OCI-LY7 (cell line): ENCODE measurements around the gene CENPU. TPM values are rescaled to one million over a fixed set of nuclear protein-coding genes. Genes with fewer than 3 reads are reported as not detected.
"Not testable (repeated sequence)": the region's sequence is repeated elsewhere in the genome, so short reads cannot be mapped to it uniquely, and the experiment has no call there.

Experiments used
- Bru-seq: library from RNA; stranded (reverse); fragments of 400-500 nt; gene quantifications from one replicate; lab custom pipeline; 2021; lab: Mats Ljungman, UMichigan
- BruChase-seq, 2 experiments: library from RNA; stranded (reverse); fragments of 400-500 nt; gene quantifications; one replicate each; lab custom pipeline; 2021; lab: Mats Ljungman, UMichigan
- BruUV-seq: library from RNA; stranded (reverse); fragments of 400-500 nt; replicated peaks from 2 replicates; lab custom pipeline; 2021; lab: Mats Ljungman, UMichigan
- CTCF ChIA-PET: fragments of 300-600 bp; sonication (Branson Sonifier 250); formaldehyde crosslinking; loops from one replicate; lab custom pipeline; 2022; ENCODE audit warnings: antibody characterized with exemption; ENCODE audit not compliant: unreplicated experiment; lab: Charles Lee
- POLR2A ChIA-PET: fragments of 300-600 bp; sonication (Branson Sonifier 250); formaldehyde crosslinking; loops from one replicate; lab custom pipeline; 2022; ENCODE audit warnings: antibody characterized with exemption; lab: Charles Lee
- DNase-seq: peaks from one replicate; pipeline ENCODE4 v3.0.0-alpha.2; 2015; ENCODE audit warnings: low spot score
- H2AFZ ChIP-seq: fragments of 200-600 bp; sonication (generic), shearing (Covaris generic); 2 replicates; pipeline ENCODE4 v1.6.1; 2014; ENCODE audit warnings: mild to moderate bottlenecking, antibody characterized with exemption, low read length, moderate library complexity
- H3K27ac ChIP-seq: fragments of 200-600 bp; sonication (generic); 2 replicates; pipeline ENCODE4 v1.5.1; 2014; ENCODE audit warnings: mixed run types, low read depth, mild to moderate bottlenecking, moderate library complexity, low read length, inconsistent platforms; ENCODE audit not compliant: poor library complexity, severe bottlenecking
- H3K36me3 ChIP-seq: fragments of 200-600 bp; sonication (generic); 2 replicates; pipeline ENCODE4 v1.6.1; 2014; ENCODE audit warnings: mild to moderate bottlenecking, antibody characterized with exemption, low read length, moderate library complexity, mixed read lengths; ENCODE audit not compliant: insufficient read depth
- H3K4me1 ChIP-seq: fragments of 200-600 bp; sonication (generic); 2 replicates; pipeline ENCODE4 v1.5.1; 2014; ENCODE audit warnings: mild to moderate bottlenecking, low read length; ENCODE audit not compliant: insufficient read depth, poor library complexity, severe bottlenecking
- H3K4me2 ChIP-seq: fragments of 200-600 bp; sonication (generic); 2 replicates; pipeline ENCODE4 v1.6.1; 2014; ENCODE audit warnings: mild to moderate bottlenecking, low read length
- H3K4me3 ChIP-seq: fragments of 200-600 bp; sonication (generic); 2 replicates; pipeline ENCODE4 v1.5.1; 2014; ENCODE audit warnings: mild to moderate bottlenecking, low read depth, low read length; ENCODE audit not compliant: poor library complexity, severe bottlenecking
- H3K79me2 ChIP-seq: fragments of 200-600 bp; sonication (generic); 2 replicates; pipeline ENCODE4 v1.6.1; 2016; ENCODE audit warnings: low read depth, mild to moderate bottlenecking, low read length, moderate library complexity, mixed read lengths; ENCODE audit not compliant: insufficient read depth
- H3K9me2 ChIP-seq: fragments of 200-600 bp; sonication (generic); 2 replicates; pipeline ENCODE4 v1.6.1; 2016; ENCODE audit warnings: mild to moderate bottlenecking, low read length, mixed read lengths; ENCODE audit not compliant: insufficient read depth
- H3K9me3 ChIP-seq: fragments of 200-600 bp; sonication (generic); 2 replicates; pipeline ENCODE4 v1.6.1; 2014; ENCODE audit warnings: mild to moderate bottlenecking, mixed run types, low read length, mixed read lengths
- H4K20me1 ChIP-seq: fragments of 200-600 bp; sonication (generic); 2 replicates; pipeline ENCODE4 v1.6.1; 2014; ENCODE audit warnings: mild to moderate bottlenecking, antibody characterized with exemption, low read length, moderate library complexity, mixed read lengths; ENCODE audit not compliant: insufficient read depth
- EZH2phosphoT487 ChIP-seq: fragments of 200-600 bp; sonication (generic); IDR thresholded peaks from 2 replicates; pipeline ENCODE4 v1.6.1; 2018; ENCODE audit warnings: low read depth, borderline replicate concordance, mild to moderate bottlenecking, mixed run types, antibody characterized with exemption, low read length, moderate library complexity, mixed read lengths
- intact Hi-C: fragments of 100-400 bp; cut with micrococcal nuclease; formaldehyde crosslinking; loops from one replicate; pipeline ENCODE4 v1.10.0; 2022; ENCODE audit not compliant: unreplicated experiment
- long read RNA-seq: library from polyadenylated mRNA; stranded (forward); transcript quantifications from one replicate; pipeline ENCODE4 v2.0.0, GENCODE V29; 2022
- total RNA-seq, 2 experiments: library from RNA; depleted of rRNA in 1 of 2; stranded (reverse); fragments of >200 nt in 1 of 2; shearing (Covaris generic) in 1 of 2; gene quantifications; 2 replicates each; pipeline ENCODE4 v1.2.3, GENCODE V29; 2014 to 2022
- TF ChIP-seq, protein P1 (sequence below): fragments of 200-600 bp; sonication (generic); conservative IDR thresholded peaks from 2 replicates; pipeline ENCODE4 v1.5.1; 2014; ENCODE audit warnings: mild to moderate bottlenecking, antibody characterized with exemption, low read length, moderate library complexity, mixed read lengths

Gene CENPU, protein sequence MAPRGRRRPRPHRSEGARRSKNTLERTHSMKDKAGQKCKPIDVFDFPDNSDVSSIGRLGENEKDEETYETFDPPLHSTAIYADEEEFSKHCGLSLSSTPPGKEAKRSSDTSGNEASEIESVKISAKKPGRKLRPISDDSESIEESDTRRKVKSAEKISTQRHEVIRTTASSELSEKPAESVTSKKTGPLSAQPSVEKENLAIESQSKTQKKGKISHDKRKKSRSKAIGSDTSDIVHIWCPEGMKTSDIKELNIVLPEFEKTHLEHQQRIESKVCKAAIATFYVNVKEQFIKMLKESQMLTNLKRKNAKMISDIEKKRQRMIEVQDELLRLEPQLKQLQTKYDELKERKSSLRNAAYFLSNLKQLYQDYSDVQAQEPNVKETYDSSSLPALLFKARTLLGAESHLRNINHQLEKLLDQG
- total RNA-seq (2014; rRNA removed; shearing (Covaris generic)) (83.9 and 85.1 TPM in 2 replicates), total RNA-seq (2022) (132 and 160 TPM in 2 replicates), Bru-seq, nascent RNA (percentile 96 among the genes with signal in this experiment), BruChase-seq, experiment 1, labeled RNA remaining after a 6-hour chase (percentile 85 among the genes with signal in this experiment), BruChase-seq, experiment 2, labeled RNA remaining after a 2-hour chase (percentile 87 among the genes with signal in this experiment)
- long read RNA-seq, transcript CENPU-201 (13 exons, 1,998 nt): major isoform, 277 of 326 reads
- long read RNA-seq, transcript CENPU-205 (12 exons, 1,549 nt): minor isoform, 16 of 326 reads
- long read RNA-seq, partial matches to known transcripts: 10 of 326 reads
- long read RNA-seq, other reads (novel, unspliced or antisense): 20 of 326 reads

DNA sequence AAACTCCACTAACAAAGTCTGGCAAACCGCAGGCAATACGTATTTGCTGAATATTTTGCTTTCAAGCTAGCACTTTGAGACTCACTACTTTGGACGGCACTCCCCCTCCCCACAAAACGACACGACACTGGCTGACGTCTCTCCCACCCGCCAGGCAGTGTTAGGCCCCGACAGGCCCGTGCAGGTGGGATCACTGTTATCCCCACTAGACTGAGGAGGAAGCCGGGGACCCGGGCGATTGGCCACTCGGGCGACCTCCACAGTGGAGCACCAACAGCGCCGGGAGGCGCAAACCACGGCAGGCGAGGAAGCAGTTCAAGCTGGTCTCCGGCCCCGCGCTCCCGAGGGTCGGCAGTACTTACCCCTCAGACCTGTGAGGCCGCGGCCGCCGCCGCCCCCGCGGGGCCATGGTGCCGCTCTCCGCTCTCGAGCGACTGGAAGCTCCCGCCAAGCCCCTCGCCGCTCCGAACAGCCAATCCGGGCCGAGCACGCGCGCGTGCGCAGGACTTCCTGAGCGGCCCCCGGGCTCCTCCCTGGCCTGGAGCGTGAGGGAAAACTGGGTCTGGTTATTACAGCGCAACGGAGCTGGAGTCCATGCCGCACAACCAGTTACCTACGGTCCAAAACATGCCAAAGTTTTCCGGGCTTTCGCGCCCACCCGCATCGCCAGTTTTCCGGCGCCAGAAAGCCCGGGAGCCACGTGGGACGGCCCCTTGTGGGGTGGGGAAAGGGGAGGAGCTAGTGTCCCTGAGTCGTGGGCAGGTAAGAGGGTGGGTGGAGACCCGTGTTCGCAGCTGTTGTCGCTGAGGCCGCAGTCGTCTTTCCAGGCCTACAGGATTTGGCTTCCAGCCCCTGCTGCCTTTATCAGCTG lies at the start of gene CENPU:
Gene CENPU, minus strand, starts transcription at position 443 of the 871 bp plus-strand sequence. Its CDS starts 34 bp downstream, at position 409.
- Histone ChIP-seq H3K36me3 (peaks cover 36% of the 10 kb centered on the region), H3K4me2 (peak within 1 kb of the TSS; percentile 79), H3K9me2 (no peaks in the 10 kb centered on the region), H3K79me2 (peaks cover 50% of the 10 kb centered on the region), H3K9me3 (no peaks in the 10 kb centered on the region), H3K4me1 (peaks cover 30% of the 10 kb centered on the region), H2AFZ (peak within 1 kb of the TSS; percentile 97), H4K20me1 (peaks cover 27% of the 10 kb centered on the region), H3K4me3 (peak within 1 kb of the TSS; percentile 94), H3K27ac (peak within 1 kb of the TSS; percentile 84)
- DNase-seq: peak; percentile 99
- POLR2A ChIA-PET: interaction anchor here (0.5 to 2.6 kb wide), 33 partner anchors 9 to 1196 kb away, joined by 3 to 18 read pairs (median 4); partner anchors contain the start of genes CASP3, PRIMPOL and SLC25A4
- CTCF ChIA-PET: interaction anchor here (0.6 to 0.8 kb wide), 4 partner anchors 12 to 100 kb away, joined by 3 to 5 read pairs (median 4); no protein-coding TSS in a partner anchor
- intact Hi-C loops: loop anchor here (1.0 to 10.0 kb wide), 9 partner anchors 85 to 1461 kb away; partner anchors contain the start of genes CASP3, CYP4V2, IRF2 and PRIMPOL
- BruUV-seq: no TSS peak
- TF ChIP-seq, protein P1, sequence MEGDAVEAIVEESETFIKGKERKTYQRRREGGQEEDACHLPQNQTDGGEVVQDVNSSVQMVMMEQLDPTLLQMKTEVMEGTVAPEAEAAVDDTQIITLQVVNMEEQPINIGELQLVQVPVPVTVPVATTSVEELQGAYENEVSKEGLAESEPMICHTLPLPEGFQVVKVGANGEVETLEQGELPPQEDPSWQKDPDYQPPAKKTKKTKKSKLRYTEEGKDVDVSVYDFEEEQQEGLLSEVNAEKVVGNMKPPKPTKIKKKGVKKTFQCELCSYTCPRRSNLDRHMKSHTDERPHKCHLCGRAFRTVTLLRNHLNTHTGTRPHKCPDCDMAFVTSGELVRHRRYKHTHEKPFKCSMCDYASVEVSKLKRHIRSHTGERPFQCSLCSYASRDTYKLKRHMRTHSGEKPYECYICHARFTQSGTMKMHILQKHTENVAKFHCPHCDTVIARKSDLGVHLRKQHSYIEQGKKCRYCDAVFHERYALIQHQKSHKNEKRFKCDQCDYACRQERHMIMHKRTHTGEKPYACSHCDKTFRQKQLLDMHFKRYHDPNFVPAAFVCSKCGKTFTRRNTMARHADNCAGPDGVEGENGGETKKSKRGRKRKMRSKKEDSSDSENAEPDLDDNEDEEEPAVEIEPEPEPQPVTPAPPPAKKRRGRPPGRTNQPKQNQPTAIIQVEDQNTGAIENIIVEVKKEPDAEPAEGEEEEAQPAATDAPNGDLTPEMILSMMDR: no peak
- TF ChIP-seq EZH2phosphoT487: no peak

DNA sequence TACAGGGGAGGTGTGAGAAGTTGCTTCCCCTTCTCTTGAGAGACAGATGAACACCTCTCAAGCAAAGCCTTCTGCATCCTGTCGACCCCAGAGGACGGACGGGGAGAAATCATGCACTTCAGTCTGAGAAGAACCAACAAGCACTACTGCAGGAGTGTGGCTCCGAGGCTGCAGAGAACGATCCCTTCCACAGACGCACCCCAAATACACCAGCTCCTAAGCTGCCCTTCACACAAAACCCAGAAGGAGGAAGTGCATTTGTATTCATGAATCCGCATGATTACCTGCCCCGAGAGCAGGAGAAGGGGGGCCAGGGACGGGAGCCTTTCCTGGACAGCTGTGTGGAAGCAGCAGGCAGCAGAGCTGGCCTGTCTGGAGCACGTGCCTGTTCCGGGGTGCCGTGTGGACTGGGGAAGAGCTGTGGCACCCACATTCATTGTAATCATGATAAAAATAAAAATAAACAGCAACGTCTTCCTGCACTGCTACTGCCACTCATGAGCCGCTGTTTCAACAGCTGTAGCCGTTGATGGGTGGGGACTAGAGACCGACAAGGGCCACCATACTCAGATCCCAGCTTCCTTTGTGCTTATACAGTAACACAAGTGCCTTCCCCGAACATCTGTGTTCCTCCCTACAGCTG lies 49.0 kb upstream of the CENPU start:
- no peaks in the 10 kb centered on the region for H3K9me2 ChIP-seq
- H3K36me3 ChIP-seq: peaks cover 63% of the 10 kb centered on the region
- no TSS peak for BruUV-seq
- H3K27ac ChIP-seq: no peak overlapping the region
- no peaks in the 10 kb centered on the region for H4K20me1 ChIP-seq
- no peaks in the 10 kb centered on the region for H3K79me2 ChIP-seq
- no peak overlapping the region for H3K4me3 ChIP-seq
- DNase-seq: no peak
- H3K4me2 ChIP-seq: no peak overlapping the region
- CTCF ChIA-PET: interaction anchor here (0.6 kb wide), 1 partner anchor 115 kb away, joined by 6 read pairs; no protein-coding TSS in a partner anchor
- H3K9me3 ChIP-seq: no peaks in the 10 kb centered on the region; the same call in 1 of the 2 replicates
- POLR2A ChIA-PET: interaction anchor here (0.6 to 1.1 kb wide), 6 partner anchors 9 to 106 kb away, joined by 3 to 4 read pairs (median 3); partner anchors contain the start of gene CENPU
- intact Hi-C loops: no loop called here
- TF ChIP-seq, protein P1: no peak
- no peak for TF ChIP-seq EZH2phosphoT487
- no peak overlapping the region for H2AFZ ChIP-seq
- H3K4me1 ChIP-seq: no peaks in the 10 kb centered on the region

DNA sequence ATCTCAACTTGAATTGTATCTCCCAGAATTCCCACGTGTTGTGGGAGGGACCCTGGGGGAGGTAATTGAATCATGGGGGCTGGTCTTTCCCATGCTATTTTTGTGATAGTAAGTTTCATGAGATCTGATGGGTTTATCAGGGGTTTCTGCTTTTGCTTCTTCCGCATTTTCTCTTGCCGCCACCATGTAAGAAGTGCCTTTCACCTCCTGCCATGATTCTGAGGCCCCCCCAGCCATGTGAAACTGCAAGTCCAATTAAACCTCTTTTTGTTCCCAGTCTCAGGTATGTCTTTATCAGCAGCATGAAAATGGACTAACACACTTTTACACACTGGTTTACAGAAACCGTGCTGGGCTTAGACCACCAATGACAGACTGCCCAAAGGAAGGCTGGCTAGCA lies 45.3 kb upstream of the CENPU start:
- CTCF ChIA-PET, DNase-seq, H3K9me2 ChIP-seq, POLR2A ChIA-PET, H2AFZ ChIP-seq, H3K27ac ChIP-seq, H3K4me1 ChIP-seq, H3K79me2 ChIP-seq, H4K20me1 ChIP-seq, H3K4me2 ChIP-seq, intact Hi-C loops, H3K4me3 ChIP-seq, H3K9me3 ChIP-seq: not testable (repeated sequence)
- TSS peak; percentile 8 for BruUV-seq
- peaks cover 54% of the 10 kb centered on the region for H3K36me3 ChIP-seq
